Measurements from ENCODE around the gene ZFP90. TPM values are rescaled to one million over a fixed set of nuclear protein-coding genes. Genes with fewer than 3 reads are reported as not detected.
A peak's percentile ranks its signal among the peaks of the same experiment; 100 is the strongest.

The ZFP90 gene
- 12.8 and 14.8 TPM in 2 replicates for total RNA-seq (2021)
- long read RNA-seq, full-length matches to known transcripts, result 11 of 25 reads
- long read RNA-seq, partial matches to known transcripts, result 1 of 25 reads
- long read RNA-seq, other reads (novel, unspliced or antisense), result 13 of 25 reads

DNA sequence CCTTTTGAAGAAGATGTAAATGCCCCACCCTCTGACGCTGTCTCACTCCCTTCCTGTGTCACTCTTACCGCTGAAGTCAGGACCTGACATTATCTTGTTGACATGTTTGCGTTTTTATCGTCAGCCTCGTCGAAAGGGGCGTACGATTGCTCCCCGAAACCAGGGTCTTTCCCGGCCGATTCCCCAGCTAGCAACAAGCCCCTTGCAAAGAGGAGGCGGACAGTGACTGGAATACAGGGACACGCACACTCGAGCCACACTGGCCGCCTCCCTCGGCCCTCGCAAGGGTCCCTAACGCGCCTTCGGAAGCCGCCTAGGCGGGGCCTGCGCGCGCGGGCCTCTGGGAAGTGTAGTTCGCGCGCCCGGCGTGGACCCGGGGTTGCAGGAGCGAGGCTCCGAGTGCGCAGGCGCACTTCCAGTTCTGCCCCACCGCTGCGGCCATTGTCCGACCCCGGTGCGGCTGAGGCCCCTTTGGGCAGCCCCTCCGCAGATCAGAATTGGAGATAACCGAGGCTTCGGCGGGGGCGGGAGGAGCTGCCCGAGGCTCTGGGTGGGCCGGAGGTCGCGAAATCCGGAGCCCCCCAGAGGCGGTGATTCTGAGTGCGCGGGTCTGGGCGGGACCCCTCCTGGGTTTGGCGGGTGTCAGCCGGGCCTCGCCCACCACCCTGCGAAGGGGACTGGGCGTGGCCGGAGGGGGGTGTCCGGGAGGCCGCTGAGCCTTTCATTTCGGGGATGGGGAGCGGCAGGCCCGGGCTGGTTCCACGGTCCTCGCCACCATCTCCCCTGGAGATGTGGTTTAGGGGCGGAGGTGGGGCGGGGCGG lies at the start of gene ZFP90:
Gene ZFP90, plus strand, starts transcription at position 412 of the 822 bp plus-strand sequence. CDS start 502 bp downstream, outside the sequence.
- Histone ChIP-seq H4K8ac (replicated peaks; ENCODE audit: insufficient read length, low read depth, low read length) (no peak within 1 kb of the TSS), H3K56ac (ENCODE audit: insufficient read length, low read depth, low read length) (no peak within 1 kb of the TSS), H2BK12ac (ENCODE audit: insufficient read length, low read depth, low read length) (no peak within 1 kb of the TSS), H3K4me1 (ENCODE audit: insufficient read depth, low read length) (no peaks in the 10 kb centered on the region), H3K27me3 (ENCODE audit: insufficient read depth, low read length) (no peaks in the 10 kb centered on the region), H2BK5ac (ENCODE audit: insufficient read length, low read length) (no peak within 1 kb of the TSS), H3K79me2 (ENCODE audit: insufficient read depth, low read length) (no peaks in the 10 kb centered on the region), H3K23ac (ENCODE audit: insufficient read length, low read depth, low read length) (no peak within 1 kb of the TSS), H3T11ph (ENCODE audit: low read length) (no peak within 1 kb of the TSS), H4K91ac (ENCODE audit: insufficient read length, low read depth, low read length) (no peak within 1 kb of the TSS), H2AFZ (ENCODE audit: low read length) (peak within 1 kb of the TSS; percentile 19), H4K5ac (ENCODE audit: insufficient read length, low read depth, low read length) (no peak within 1 kb of the TSS), H3K23me2 (ENCODE audit: insufficient read length, low read depth, low read length, poor library complexity, severe bottlenecking) (peaks cover 8% of the 10 kb centered on the region), H4K20me1 (ENCODE audit: control insufficient read depth, insufficient read depth, insufficient read length) (no peaks in the 10 kb centered on the region), H2BK20ac (ENCODE audit: low read depth, low read length, poor library complexity, severe bottlenecking) (no peak within 1 kb of the TSS), H2BK120ac (ENCODE audit: low read depth, low read length, poor library complexity, severe bottlenecking) (no peak within 1 kb of the TSS), H3K4me2 (ENCODE audit: insufficient read depth, insufficient read length, low read length) (peak within 1 kb of the TSS; percentile 63), H3K9ac (ENCODE audit: extremely low read depth, insufficient read length, low read length) (peak within 1 kb of the TSS; percentile 74), H3K27ac (ENCODE audit: insufficient read length, low read depth, low read length) (no peak within 1 kb of the TSS), H2BK15ac (ENCODE audit: low read depth, low read length) (no peak within 1 kb of the TSS), H3K79me1 (ENCODE audit: insufficient read depth, low read depth, low read length, poor library complexity, severe bottlenecking) (no peaks in the 10 kb centered on the region), H3K14ac (ENCODE audit: insufficient read depth, low read length) (peak within 1 kb of the TSS; percentile 77; the same call in 1 of the 2 replicates), H3K9me3 (ENCODE audit: control insufficient read depth, low read depth, low read length) (no peaks in the 10 kb centered on the region), H2AK5ac (ENCODE audit: insufficient read length, low read length) (no peak within 1 kb of the TSS), H3K18ac (ENCODE audit: insufficient read length, low read depth, low read length) (no peak within 1 kb of the TSS), H3K4ac (ENCODE audit: low read depth, low read length) (no peak within 1 kb of the TSS)
- H3K36me3 Mint-ChIP-seq (ENCODE audit: insufficient read depth in 1 of 3, low read depth in 3 of 3), result peaks cover 25 to 35% (median 27%) of the 10 kb centered on the region in 3 experiments
- H3K27me3 Mint-ChIP-seq (ENCODE audit: low read depth), result no peaks in the 10 kb centered on the region
- H3K9me3 Mint-ChIP-seq, result peaks cover 0 to 6% of the 10 kb centered on the region in 2 experiments; a peak in 3 of 5 replicates
- TF ChIP-seq, protein P1, sequence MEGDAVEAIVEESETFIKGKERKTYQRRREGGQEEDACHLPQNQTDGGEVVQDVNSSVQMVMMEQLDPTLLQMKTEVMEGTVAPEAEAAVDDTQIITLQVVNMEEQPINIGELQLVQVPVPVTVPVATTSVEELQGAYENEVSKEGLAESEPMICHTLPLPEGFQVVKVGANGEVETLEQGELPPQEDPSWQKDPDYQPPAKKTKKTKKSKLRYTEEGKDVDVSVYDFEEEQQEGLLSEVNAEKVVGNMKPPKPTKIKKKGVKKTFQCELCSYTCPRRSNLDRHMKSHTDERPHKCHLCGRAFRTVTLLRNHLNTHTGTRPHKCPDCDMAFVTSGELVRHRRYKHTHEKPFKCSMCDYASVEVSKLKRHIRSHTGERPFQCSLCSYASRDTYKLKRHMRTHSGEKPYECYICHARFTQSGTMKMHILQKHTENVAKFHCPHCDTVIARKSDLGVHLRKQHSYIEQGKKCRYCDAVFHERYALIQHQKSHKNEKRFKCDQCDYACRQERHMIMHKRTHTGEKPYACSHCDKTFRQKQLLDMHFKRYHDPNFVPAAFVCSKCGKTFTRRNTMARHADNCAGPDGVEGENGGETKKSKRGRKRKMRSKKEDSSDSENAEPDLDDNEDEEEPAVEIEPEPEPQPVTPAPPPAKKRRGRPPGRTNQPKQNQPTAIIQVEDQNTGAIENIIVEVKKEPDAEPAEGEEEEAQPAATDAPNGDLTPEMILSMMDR (conservative IDR thresholded peaks at IDR 0.05), result no peak
- H3K4me1 Mint-ChIP-seq, result peaks cover 11% of the 10 kb centered on the region in 2 experiments
- H3K27ac Mint-ChIP-seq, result peak within 1 kb of the TSS; percentile 81 to 97 (median 94); a peak in 5 of 7 replicates
- peak within 1 kb of the TSS; percentile 90 to 94 for H3K4me3 Mint-ChIP-seq
- peak; percentile 92 for DNase-seq
- WGBS (ENCODE audit: extremely low coverage, insufficient read length, low lambda C conversion rate), result no CpG with 5 or more reads among the region's 71 CpGs

Data from H9 (cell line).